ENCODE results near the gene ZNF407.
A peak's percentile ranks its signal among the peaks of the same experiment; 100 is the strongest.
"Not testable (repeated sequence)": the region's sequence is repeated elsewhere in the genome, so short reads cannot be mapped to it uniquely, and the experiment has no call there.

Gene ZNF407, protein sequence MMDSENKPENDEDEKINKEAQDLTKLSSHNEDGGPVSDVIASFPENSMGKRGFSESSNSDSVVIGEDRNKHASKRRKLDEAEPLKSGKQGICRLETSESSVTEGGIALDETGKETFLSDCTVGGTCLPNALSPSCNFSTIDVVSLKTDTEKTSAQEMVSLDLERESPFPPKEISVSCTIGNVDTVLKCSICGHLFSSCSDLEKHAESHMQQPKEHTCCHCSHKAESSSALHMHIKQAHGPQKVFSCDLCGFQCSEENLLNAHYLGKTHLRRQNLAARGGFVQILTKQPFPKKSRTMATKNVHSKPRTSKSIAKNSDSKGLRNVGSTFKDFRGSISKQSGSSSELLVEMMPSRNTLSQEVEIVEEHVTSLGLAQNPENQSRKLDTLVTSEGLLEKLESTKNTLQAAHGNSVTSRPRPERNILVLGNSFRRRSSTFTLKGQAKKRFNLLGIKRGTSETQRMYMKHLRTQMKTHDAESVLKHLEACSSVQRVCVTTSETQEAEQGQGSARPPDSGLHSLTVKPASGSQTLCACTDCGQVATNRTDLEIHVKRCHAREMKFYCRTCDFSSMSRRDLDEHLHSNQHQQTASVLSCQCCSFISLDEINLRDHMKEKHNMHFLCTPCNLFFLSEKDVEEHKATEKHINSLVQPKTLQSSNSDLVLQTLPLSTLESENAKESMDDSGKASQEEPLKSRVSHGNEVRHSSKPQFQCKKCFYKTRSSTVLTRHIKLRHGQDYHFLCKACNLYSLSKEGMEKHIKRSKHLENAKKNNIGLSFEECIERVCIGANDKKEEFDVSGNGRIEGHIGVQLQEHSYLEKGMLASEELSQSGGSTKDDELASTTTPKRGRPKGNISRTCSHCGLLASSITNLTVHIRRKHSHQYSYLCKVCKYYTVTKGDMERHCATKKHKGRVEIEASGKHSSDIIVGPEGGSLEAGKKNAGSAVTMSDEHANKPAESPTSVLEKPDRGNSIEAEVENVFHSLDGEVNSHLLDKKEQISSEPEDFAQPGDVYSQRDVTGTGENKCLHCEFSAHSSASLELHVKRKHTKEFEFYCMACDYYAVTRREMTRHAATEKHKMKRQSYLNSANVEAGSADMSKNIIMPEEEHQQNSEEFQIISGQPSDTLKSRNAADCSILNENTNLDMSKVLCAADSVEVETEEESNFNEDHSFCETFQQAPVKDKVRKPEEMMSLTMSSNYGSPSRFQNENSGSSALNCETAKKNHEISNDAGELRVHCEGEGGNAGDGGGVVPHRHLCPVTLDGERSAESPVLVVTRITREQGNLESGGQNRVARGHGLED (N-terminal part only)

GRCh38 chr18:74597662-74598349, at the start of gene ZNF407:
ZNF407 (plus strand) TSS chr18:74597870; CDS start chr18:74631020, 33,150 bp downstream.
- H3K9me3 ChIP-seq (ENCODE audit: control insufficient read depth, insufficient read depth, low read length) = no peaks in the 10 kb centered on the region
- peak within 1 kb of the TSS; percentile 97 for H3K9ac ChIP-seq (ENCODE audit: low read depth, low read length)
- H3K36me3 ChIP-seq (ENCODE audit: insufficient read depth, low read length) = no peaks in the 10 kb centered on the region; the same call in 1 of the 2 replicates
- peaks cover 4% of the 10 kb centered on the region; the same call in 1 of the 2 replicates for H3K4me1 ChIP-seq (ENCODE audit: insufficient read depth, low read length)

GRCh38 chr18:74549591-74550104, 48.0 kb upstream of the ZNF407 start:
- Histone ChIP-seq H3K9ac (ENCODE audit: low read depth, low read length) (no peak overlapping the region), H3K36me3 (ENCODE audit: insufficient read depth, low read length) (no peaks in the 10 kb centered on the region), H3K4me1 (ENCODE audit: insufficient read depth, low read length) (no peaks in the 10 kb centered on the region), H3K9me3 (ENCODE audit: control insufficient read depth, insufficient read depth, low read length) (peaks cover 3% of the 10 kb centered on the region)

GRCh38 chr18:74550886-74551285, 46.8 kb upstream of the ZNF407 start:
- Histone ChIP-seq H3K4me1 (ENCODE audit: insufficient read depth, low read length) (no peaks in the 10 kb centered on the region), H3K9ac (ENCODE audit: low read depth, low read length) (no peak overlapping the region), H3K36me3 (ENCODE audit: insufficient read depth, low read length) (no peaks in the 10 kb centered on the region), H3K9me3 (ENCODE audit: control insufficient read depth, insufficient read depth, low read length) (peaks cover 3% of the 10 kb centered on the region)

DNA sequence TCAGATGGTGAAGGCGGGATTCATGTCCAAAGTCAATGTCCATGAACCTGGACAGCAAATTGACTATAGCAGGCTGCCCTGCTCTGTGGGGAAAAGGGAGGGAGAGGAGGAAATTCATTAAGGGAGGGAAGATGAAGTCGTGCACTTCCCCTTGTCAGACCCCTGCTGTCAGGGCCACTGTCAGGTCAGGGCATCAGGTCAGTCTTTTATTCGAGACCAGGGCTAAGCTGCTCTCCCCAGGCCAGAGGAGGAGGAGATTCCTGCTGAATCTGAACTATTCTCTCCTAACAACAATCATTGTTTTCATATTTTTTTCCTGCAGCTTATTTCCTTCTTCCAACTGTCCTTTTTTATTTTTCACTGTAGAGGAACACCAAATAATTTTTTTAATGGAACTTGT, 46.2 kb upstream of the ZNF407 start:
- H3K36me3 ChIP-seq (ENCODE audit: insufficient read depth, low read length) = no peaks in the 10 kb centered on the region
- peaks cover 3% of the 10 kb centered on the region for H3K9me3 ChIP-seq (ENCODE audit: control insufficient read depth, insufficient read depth, low read length)

DNA sequence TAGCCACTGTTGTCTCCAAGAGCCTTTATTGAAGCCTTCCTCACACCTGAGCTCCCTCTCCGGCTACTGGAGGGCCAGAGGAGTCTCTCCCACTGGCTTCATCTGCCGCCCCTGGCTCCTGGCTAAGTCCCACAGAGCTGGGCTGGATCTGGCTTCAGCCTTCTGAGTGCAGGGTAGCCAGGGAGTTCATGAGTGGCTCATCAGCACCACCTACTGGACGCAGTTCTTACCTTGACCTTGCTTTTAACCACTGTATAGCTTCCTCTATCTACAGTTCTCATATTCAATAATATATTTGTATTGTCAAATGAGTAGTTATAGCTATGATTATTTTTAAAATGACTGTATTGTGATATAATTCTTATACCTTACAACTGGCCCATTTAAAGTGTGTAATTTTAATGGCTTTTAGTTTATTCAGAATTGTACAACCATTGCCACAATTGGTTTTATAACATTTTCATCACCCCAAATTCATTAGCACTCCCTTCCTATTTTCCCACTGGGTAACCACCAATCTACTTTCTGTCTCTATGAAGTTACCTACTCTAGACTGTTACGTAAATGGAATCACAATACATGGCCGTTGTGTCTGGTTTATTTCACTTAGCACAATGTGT, 45.6 kb upstream of the ZNF407 start:
- Histone ChIP-seq H3K9me3 (ENCODE audit: control insufficient read depth, insufficient read depth, low read length) (peaks cover 3% of the 10 kb centered on the region), H3K36me3 (ENCODE audit: insufficient read depth, low read length) (no peaks in the 10 kb centered on the region), H3K4me1 (ENCODE audit: insufficient read depth, low read length) (no peaks in the 10 kb centered on the region), H3K9ac (ENCODE audit: low read depth, low read length) (no peak overlapping the region)

More for the DNA sequence above, 46.2 kb upstream of the ZNF407 start:
- H3K4me1 ChIP-seq (ENCODE audit: insufficient read depth, low read length) = no peaks in the 10 kb centered on the region
- no peak overlapping the region for H3K9ac ChIP-seq (ENCODE audit: low read depth, low read length)

- Histone ChIP-seq H3K9ac (ENCODE audit: low read depth, low read length) (no peak overlapping the region), H3K36me3 (ENCODE audit: insufficient read depth, low read length) (no peaks in the 10 kb centered on the region), H3K4me1 (ENCODE audit: insufficient read depth, low read length) (no peaks in the 10 kb centered on the region), H3K9me3 (ENCODE audit: control insufficient read depth, insufficient read depth, low read length) (no peaks in the 10 kb centered on the region; the same call in 1 of the 2 replicates)
Measured at GRCh38 chr18:74556126-74556525, 41.5 kb upstream of the ZNF407 start.

- Histone ChIP-seq H3K9me3 (ENCODE audit: control insufficient read depth, insufficient read depth, low read length) (no peaks in the 10 kb centered on the region), H3K4me1 (ENCODE audit: insufficient read depth, low read length) (no peaks in the 10 kb centered on the region), H3K9ac (ENCODE audit: low read depth, low read length) (no peak overlapping the region), H3K36me3 (ENCODE audit: insufficient read depth, low read length) (no peaks in the 10 kb centered on the region)
Measured at GRCh38 chr18:74558096-74558495, 39.6 kb upstream of the ZNF407 start.

DNA sequence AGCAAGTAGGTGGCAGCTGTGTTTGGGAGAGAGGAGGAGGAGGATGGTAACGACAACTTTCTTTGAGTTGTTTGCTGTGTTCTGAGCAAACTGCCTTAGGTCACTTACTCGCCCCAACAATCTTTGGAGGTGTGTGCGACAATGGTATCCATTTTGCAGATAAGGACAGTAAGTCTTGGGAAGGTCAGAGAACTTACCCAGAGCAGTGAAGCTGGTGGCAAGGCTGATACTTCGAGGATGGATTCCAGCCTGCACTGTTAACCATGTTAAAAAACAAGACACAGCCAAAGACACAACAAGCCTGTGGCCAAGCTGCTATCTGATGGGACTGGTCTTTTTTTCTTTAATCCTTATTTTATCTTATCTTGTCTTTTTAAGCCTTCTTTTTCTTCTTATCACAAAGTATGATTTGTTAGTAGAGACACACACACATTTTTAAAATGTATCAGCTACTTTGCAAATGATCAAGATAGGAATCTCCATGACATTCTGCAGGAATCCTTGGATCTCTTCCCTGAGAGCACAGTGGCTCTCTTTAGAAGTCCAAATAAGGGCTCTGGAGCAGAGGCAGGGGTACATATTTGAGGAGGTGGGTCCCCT, 35.4 kb upstream of the ZNF407 start:
- H3K9ac ChIP-seq (ENCODE audit: low read depth, low read length) = no peak overlapping the region
- no peaks in the 10 kb centered on the region for H3K4me1 ChIP-seq (ENCODE audit: insufficient read depth, low read length)
- H3K36me3 ChIP-seq (ENCODE audit: insufficient read depth, low read length) = no peaks in the 10 kb centered on the region
- no peaks in the 10 kb centered on the region for H3K9me3 ChIP-seq (ENCODE audit: control insufficient read depth, insufficient read depth, low read length)

DNA sequence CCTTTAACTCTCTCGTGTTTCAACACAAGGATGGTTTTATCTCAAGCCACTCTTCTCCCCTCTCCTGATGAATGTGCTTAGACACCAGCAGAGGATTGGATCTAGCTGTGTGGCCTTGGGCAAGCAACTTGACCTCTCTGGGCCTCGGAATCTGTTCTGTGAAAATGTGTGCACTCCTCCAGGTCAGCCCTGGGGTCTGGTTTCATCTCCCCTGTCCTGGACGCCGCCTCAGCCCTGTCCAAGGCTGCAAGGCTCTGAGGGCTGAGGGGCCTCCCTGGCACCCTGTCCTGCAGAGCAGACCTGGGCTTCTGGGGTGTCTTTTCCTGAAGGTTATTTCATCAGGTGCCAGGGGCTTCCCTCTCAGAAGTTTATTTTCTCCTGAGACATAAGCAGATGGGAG, 34.9 kb upstream of the ZNF407 start:
- no peaks in the 10 kb centered on the region for H3K4me1 ChIP-seq (ENCODE audit: insufficient read depth, low read length)
- no peaks in the 10 kb centered on the region for H3K36me3 ChIP-seq (ENCODE audit: insufficient read depth, low read length)
- no peaks in the 10 kb centered on the region for H3K9me3 ChIP-seq (ENCODE audit: control insufficient read depth, insufficient read depth, low read length)
- H3K9ac ChIP-seq (ENCODE audit: low read depth, low read length) = no peak overlapping the region

DNA sequence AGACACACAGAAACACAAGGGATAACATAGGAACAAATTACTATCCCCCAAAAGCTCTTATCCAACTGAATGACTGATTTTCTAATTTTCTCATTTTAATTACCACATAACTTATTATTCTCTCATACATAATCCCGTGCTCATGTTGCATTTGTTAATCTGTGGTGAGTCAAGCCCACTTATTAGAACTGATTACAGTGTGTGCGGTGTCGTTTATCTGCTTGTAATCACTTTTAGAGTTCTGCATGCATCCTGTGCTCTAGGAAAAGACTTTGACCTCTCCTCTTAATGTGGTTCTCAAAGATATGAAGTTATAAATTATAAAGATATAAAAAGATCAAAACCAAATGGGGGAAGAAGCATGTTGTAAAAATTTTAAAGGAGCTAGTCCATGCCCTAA, 33.7 kb upstream of the ZNF407 start:
- Histone ChIP-seq H3K4me1 (ENCODE audit: insufficient read depth, low read length) (no peaks in the 10 kb centered on the region), H3K36me3 (ENCODE audit: insufficient read depth, low read length) (no peaks in the 10 kb centered on the region), H3K9ac (ENCODE audit: low read depth, low read length) (no peak overlapping the region), H3K9me3 (ENCODE audit: control insufficient read depth, insufficient read depth, low read length) (no peaks in the 10 kb centered on the region)

DNA sequence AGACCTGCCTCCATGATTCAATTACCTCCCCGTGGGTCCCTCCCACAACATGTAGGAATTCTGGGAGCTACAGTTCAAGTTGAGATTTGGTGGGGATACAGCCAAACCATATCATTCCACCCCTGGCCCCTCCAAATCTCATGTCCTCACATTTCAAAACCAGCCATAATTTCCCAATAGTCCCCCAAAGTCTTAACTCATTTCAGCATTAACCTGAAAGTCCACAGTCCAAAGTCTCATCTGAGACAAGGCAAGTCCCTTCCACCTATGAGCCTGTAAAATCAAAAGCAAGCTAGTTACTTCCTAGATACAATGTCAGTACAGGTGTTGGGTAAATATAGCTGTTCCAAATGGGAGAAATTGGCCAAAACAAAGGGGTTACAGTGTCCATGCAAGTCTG, 32.5 kb upstream of the ZNF407 start:
- not testable (repeated sequence) for H3K9ac ChIP-seq (ENCODE audit: low read depth, low read length); H3K36me3 ChIP-seq (ENCODE audit: insufficient read depth, low read length); H3K4me1 ChIP-seq (ENCODE audit: insufficient read depth, low read length); H3K9me3 ChIP-seq (ENCODE audit: control insufficient read depth, insufficient read depth, low read length)

DNA sequence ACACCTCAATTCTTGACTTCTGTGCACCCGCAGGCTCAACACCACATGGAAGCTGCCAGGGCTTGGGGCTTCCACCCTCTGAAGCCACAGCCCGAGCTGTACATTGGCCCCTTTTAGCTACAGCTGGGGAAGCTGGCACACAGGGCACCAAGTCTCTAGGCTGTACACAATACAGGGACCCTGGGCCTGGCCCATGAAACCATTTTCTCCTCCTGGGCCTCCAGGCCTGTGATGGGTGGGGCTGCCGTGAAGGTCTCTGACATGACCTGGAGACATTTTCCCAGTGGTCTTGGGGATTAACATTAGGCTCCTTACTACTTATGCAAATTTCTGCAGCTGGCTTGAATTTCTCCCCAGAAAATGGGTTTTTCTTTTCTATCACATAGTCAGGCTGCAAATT, 31.7 kb upstream of the ZNF407 start:
- H3K36me3 ChIP-seq (ENCODE audit: insufficient read depth, low read length); H3K4me1 ChIP-seq (ENCODE audit: insufficient read depth, low read length); H3K9me3 ChIP-seq (ENCODE audit: control insufficient read depth, insufficient read depth, low read length); H3K9ac ChIP-seq (ENCODE audit: low read depth, low read length): not testable (repeated sequence)

GRCh38 chr18:74567822-74568221, 29.8 kb upstream of the ZNF407 start:
- H3K9me3 ChIP-seq (ENCODE audit: control insufficient read depth, insufficient read depth, low read length) = no peaks in the 10 kb centered on the region
- H3K9ac ChIP-seq (ENCODE audit: low read depth, low read length) = no peak overlapping the region
- H3K4me1 ChIP-seq (ENCODE audit: insufficient read depth, low read length) = no peaks in the 10 kb centered on the region
- no peaks in the 10 kb centered on the region for H3K36me3 ChIP-seq (ENCODE audit: insufficient read depth, low read length)
